ENCODE measurements around the gene ERBB2. TPM values are rescaled to one million over a fixed set of nuclear protein-coding genes. Genes with fewer than 3 reads are reported as not detected.
A peak's percentile ranks its signal among the peaks of the same experiment; 100 is the strongest.

The ERBB2 gene
- total RNA-seq, 2 donors from 2014 or later = 110 to 133 TPM

DNA sequence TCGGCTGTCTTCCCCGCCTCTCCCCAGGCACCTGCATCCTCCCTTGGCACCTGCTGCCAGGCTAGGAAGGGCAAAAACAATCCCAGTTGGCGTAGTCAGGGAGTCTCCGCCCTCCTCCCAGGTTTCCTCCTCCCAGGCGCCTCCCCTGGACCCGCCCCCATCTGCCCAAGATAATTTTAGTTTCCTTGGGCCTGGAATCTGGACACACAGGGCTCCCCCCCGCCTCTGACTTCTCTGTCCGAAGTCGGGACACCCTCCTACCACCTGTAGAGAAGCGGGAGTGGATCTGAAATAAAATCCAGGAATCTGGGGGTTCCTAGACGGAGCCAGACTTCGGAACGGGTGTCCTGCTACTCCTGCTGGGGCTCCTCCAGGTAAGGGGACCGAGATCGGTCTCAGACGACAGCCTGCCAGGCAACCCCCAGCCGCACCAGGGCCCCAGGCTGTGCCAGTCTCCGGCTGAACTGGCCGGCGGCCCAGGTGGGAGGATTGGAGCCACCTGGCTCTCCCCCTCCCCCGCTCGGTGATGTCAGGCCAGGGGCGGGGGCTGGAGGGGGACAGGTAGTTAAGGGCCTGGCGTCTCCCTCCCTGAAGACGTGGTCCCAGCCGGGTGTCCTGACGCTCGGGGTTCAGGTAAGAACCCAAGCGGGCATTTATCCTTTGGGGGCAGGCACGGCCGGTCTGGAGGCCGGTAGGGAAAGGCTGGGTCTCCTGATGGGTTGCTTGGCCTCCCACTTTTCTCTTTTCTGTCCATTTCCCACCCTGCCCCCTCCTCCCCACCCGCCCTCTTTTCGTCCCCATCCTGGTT lies 38.1 kb downstream of the ERBB2 start, which contains the start of gene GRB7:
TSS of gene GRB7 (plus strand) at position 179 of the 808 bp plus-strand sequence. CDS start 4,364 bp downstream, outside the sequence.
- H3K9me3 ChIP-seq (ENCODE audit: control insufficient read depth, low read length) = no peaks in the 10 kb centered on the region
- Mint-ChIP-seq H3K4me3 (peak within 1 kb of the TSS; percentile 88), H3K36me3 (ENCODE audit: low read depth) (peaks cover 5% of the 10 kb centered on the region), H3K27ac (peak within 1 kb of the TSS; percentile 98), H3K27me3 (ENCODE audit: insufficient read depth) (no peaks in the 10 kb centered on the region), H3K9me3 (no peaks in the 10 kb centered on the region), H3K4me1 (peaks cover 28% of the 10 kb centered on the region)
- DNase-seq = peak; percentile 93
- H3K27ac ChIP-seq (ENCODE audit: low read depth, low read length) = no peak within 1 kb of the TSS
- WGBS, 2 experiments (ENCODE audit: insufficient coverage in 1 of 2, insufficient read length in 1 of 2) = 8 to 12% methylated on average over 15 to 34 of the region's 34 CpGs
- peak within 1 kb of the TSS; percentile 86 for H3K9ac ChIP-seq (ENCODE audit: extremely low read depth, low read length, poor library complexity, severe bottlenecking)
- H3K4me3 ChIP-seq (ENCODE audit: low read length) = peak within 1 kb of the TSS; percentile 87
- TF ChIP-seq, protein P1, sequence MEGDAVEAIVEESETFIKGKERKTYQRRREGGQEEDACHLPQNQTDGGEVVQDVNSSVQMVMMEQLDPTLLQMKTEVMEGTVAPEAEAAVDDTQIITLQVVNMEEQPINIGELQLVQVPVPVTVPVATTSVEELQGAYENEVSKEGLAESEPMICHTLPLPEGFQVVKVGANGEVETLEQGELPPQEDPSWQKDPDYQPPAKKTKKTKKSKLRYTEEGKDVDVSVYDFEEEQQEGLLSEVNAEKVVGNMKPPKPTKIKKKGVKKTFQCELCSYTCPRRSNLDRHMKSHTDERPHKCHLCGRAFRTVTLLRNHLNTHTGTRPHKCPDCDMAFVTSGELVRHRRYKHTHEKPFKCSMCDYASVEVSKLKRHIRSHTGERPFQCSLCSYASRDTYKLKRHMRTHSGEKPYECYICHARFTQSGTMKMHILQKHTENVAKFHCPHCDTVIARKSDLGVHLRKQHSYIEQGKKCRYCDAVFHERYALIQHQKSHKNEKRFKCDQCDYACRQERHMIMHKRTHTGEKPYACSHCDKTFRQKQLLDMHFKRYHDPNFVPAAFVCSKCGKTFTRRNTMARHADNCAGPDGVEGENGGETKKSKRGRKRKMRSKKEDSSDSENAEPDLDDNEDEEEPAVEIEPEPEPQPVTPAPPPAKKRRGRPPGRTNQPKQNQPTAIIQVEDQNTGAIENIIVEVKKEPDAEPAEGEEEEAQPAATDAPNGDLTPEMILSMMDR (conservative IDR thresholded peaks at IDR 0.05) = no peak
- peaks cover 5% of the 10 kb centered on the region for H3K4me1 ChIP-seq (ENCODE audit: control insufficient read depth, insufficient read depth, low read length)
- no peaks in the 10 kb centered on the region for H3K27me3 ChIP-seq (ENCODE audit: control insufficient read depth, insufficient read depth, low read length, poor library complexity, severe bottlenecking)
- H3K36me3 ChIP-seq (ENCODE audit: control insufficient read depth, insufficient read depth, low read length) = peaks cover 3% of the 10 kb centered on the region

- TF ChIP-seq, protein P1 (conservative IDR thresholded peaks at IDR 0.05) = no peak
- Histone ChIP-seq H3K27me3 (ENCODE audit: control insufficient read depth, insufficient read depth, low read length, poor library complexity, severe bottlenecking) (no peaks in the 10 kb centered on the region), H3K4me1 (ENCODE audit: control insufficient read depth, insufficient read depth, low read length) (peaks cover 5% of the 10 kb centered on the region), H3K36me3 (ENCODE audit: control insufficient read depth, insufficient read depth, low read length) (peaks cover 4% of the 10 kb centered on the region), H3K27ac (ENCODE audit: low read depth, low read length) (no peak overlapping the region), H3K4me3 (ENCODE audit: low read length) (peak overlapping the region; percentile 87), H3K9me3 (ENCODE audit: control insufficient read depth, low read length) (no peaks in the 10 kb centered on the region), H3K9ac (ENCODE audit: extremely low read depth, low read length, poor library complexity, severe bottlenecking) (peak overlapping the region; percentile 86)
- Mint-ChIP-seq H3K9me3 (no peaks in the 10 kb centered on the region), H3K4me1 (peaks cover 28% of the 10 kb centered on the region), H3K36me3 (ENCODE audit: low read depth) (peaks cover 9% of the 10 kb centered on the region), H3K4me3 (peak overlapping the region; percentile 88), H3K27ac (peak overlapping the region; percentile 98), H3K27me3 (ENCODE audit: insufficient read depth) (no peaks in the 10 kb centered on the region)
- peak; percentile 91 for DNase-seq
- WGBS, 2 experiments (ENCODE audit: insufficient coverage in 1 of 2, insufficient read length in 1 of 2) = 2 to 5% methylated on average over 4 to 12 of the region's 13 CpGs
Measured at GRCh38 chr17:39738568-39738901, 38.7 kb downstream of the ERBB2 start.

- Histone ChIP-seq H3K4me1 (ENCODE audit: control insufficient read depth, insufficient read depth, low read length) (peaks cover 5% of the 10 kb centered on the region), H3K9ac (ENCODE audit: extremely low read depth, low read length, poor library complexity, severe bottlenecking) (peak overlapping the region; percentile 86), H3K9me3 (ENCODE audit: control insufficient read depth, low read length) (no peaks in the 10 kb centered on the region), H3K36me3 (ENCODE audit: control insufficient read depth, insufficient read depth, low read length) (peaks cover 8% of the 10 kb centered on the region), H3K4me3 (ENCODE audit: low read length) (peak overlapping the region; percentile 87), H3K27me3 (ENCODE audit: control insufficient read depth, insufficient read depth, low read length, poor library complexity, severe bottlenecking) (no peaks in the 10 kb centered on the region), H3K27ac (ENCODE audit: low read depth, low read length) (no peak overlapping the region)
- TF ChIP-seq, protein P1 (conservative IDR thresholded peaks at IDR 0.05) = no peak
- WGBS, 2 experiments (ENCODE audit: insufficient coverage in 1 of 2, insufficient read length in 1 of 2) = 8 to 13% methylated on average over 9 to 30 of the region's 32 CpGs
- Mint-ChIP-seq H3K36me3 (ENCODE audit: low read depth) (peaks cover 14% of the 10 kb centered on the region), H3K27ac (peak overlapping the region; percentile 98), H3K27me3 (ENCODE audit: insufficient read depth) (no peaks in the 10 kb centered on the region), H3K9me3 (no peaks in the 10 kb centered on the region), H3K4me3 (peak overlapping the region; percentile 88), H3K4me1 (peaks cover 28% of the 10 kb centered on the region)
- peak; percentile 95 for DNase-seq
Measured at GRCh38 chr17:39738983-39739884, 39.4 kb downstream of the ERBB2 start.
